AG04449 (cell line): ENCODE data around the gene WDR6.

ENCODE experiments used
- CTCF ChIA-PET: fragments of 350-600 bp; formaldehyde crosslinking; extraction: SDS; loops from one replicate; lab custom pipeline; 2021; ENCODE audit warnings: antibody characterized with exemption; lab: Yijun Ruan, JAX
- POLR2A ChIA-PET: fragments of 400-600, 350-600 bp; formaldehyde crosslinking; extraction: SDS; loops from one replicate; lab custom pipeline; 2020; ENCODE audit warnings: antibody characterized with exemption, inconsistent platforms; lab: Yijun Ruan, JAX
- DNase-seq: peaks from one replicate; pipeline ENCODE4 v3.0.0-alpha.2; 2010; ENCODE audit warnings: low read depth, low spot score
- H3K4me3 ChIP-seq: 2 replicates; pipeline ENCODE4 v1.5.1; 2011; ENCODE audit warnings: low read depth, mild to moderate bottlenecking, control low read depth, low read length
- TF ChIP-seq, protein P1 (sequence below): IDR thresholded peaks from one replicate; pipeline ENCODE4 v1.5.1; 2011; ENCODE audit warnings: mild to moderate bottlenecking, moderate library complexity, low read length, control low read depth, inconsistent platforms; ENCODE audit not compliant: insufficient read depth; ENCODE audit errors: missing control alignments

The WDR6 gene

GRCh38 chr3:49057268-49057667, 50.1 kb downstream of the WDR6 start:
- ChIA-PET CTCF (no interaction called here), POLR2A (no interaction called here)
- H3K4me3 ChIP-seq = no peak overlapping the region
- DNase-seq = no peak
- TF ChIP-seq, protein P1, sequence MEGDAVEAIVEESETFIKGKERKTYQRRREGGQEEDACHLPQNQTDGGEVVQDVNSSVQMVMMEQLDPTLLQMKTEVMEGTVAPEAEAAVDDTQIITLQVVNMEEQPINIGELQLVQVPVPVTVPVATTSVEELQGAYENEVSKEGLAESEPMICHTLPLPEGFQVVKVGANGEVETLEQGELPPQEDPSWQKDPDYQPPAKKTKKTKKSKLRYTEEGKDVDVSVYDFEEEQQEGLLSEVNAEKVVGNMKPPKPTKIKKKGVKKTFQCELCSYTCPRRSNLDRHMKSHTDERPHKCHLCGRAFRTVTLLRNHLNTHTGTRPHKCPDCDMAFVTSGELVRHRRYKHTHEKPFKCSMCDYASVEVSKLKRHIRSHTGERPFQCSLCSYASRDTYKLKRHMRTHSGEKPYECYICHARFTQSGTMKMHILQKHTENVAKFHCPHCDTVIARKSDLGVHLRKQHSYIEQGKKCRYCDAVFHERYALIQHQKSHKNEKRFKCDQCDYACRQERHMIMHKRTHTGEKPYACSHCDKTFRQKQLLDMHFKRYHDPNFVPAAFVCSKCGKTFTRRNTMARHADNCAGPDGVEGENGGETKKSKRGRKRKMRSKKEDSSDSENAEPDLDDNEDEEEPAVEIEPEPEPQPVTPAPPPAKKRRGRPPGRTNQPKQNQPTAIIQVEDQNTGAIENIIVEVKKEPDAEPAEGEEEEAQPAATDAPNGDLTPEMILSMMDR = no peak

GRCh38 chr3:49058011-49058410, 50.8 kb downstream of the WDR6 start:
- no peak overlapping the region for H3K4me3 ChIP-seq
- CTCF ChIA-PET = no interaction called here
- POLR2A ChIA-PET = interaction anchor here (1.6 kb wide), 1 partner anchor 29 kb away, joined by 7 read pairs; the partner anchor contains the start of gene IMPDH2

More at GRCh38 chr3:49058011-49058410, 50.8 kb downstream of the WDR6 start:
- TF ChIP-seq, protein P1 = no peak
- no peak for DNase-seq
